BLaER1 (cell line): ENCODE results near the gene PDE11A.
A peak's percentile ranks its signal among the peaks of the same experiment; 100 is the strongest.

ENCODE experiments used
- H3K27ac ChIP-seq: shearing (Covaris generic); formaldehyde crosslinking; 2 replicates; pipeline ENCODE4 v1.8.1; 2022
- H3K27me3 ChIP-seq: shearing (Covaris generic); formaldehyde crosslinking; 2 replicates; pipeline ENCODE4 v1.8.1; 2022
- H3K36me3 ChIP-seq: shearing (Covaris generic); formaldehyde crosslinking; 2 replicates; pipeline ENCODE4 v1.8.1; 2022
- H3K4me1 ChIP-seq: shearing (Covaris generic); formaldehyde crosslinking; 2 replicates; pipeline ENCODE4 v1.8.1; 2022
- H3K4me2 ChIP-seq: shearing (Covaris generic); formaldehyde crosslinking; 2 replicates; pipeline ENCODE4 v1.8.1; 2022
- H3K4me3 ChIP-seq: shearing (Covaris generic); formaldehyde crosslinking; 2 replicates; pipeline ENCODE4 v1.8.1; 2022
- H3K9ac ChIP-seq: shearing (Covaris generic); formaldehyde crosslinking; 2 replicates; pipeline ENCODE4 v1.8.1; 2022
- H3K9me3 ChIP-seq: shearing (Covaris generic); formaldehyde crosslinking; 2 replicates; pipeline ENCODE4 v1.8.1; 2022
- H4K20me1 ChIP-seq: shearing (Covaris generic); formaldehyde crosslinking; 2 replicates; pipeline ENCODE4 v1.8.1; 2022
- Cebpa-rat ChIP-seq: shearing (Covaris generic); IDR thresholded peaks from 2 replicates; pipeline ENCODE4 v1.8.1; 2022

The PDE11A gene

GRCh38 chr2:177635696-177636095, 436.9 kb downstream of the PDE11A start:
- Histone ChIP-seq H3K9ac (no peak overlapping the region), H4K20me1 (no peaks in the 10 kb centered on the region), H3K36me3 (no peaks in the 10 kb centered on the region), H3K4me3 (0 out of 2 replicates have a peak overlapping the region, but pooled peaks have one; percentile 56), H3K4me2 (peak overlapping the region; percentile 83), H3K9me3 (no peaks in the 10 kb centered on the region), H3K27me3 (no peaks in the 10 kb centered on the region), H3K4me1 (peaks cover 68% of the 10 kb centered on the region), H3K27ac (peak overlapping the region; percentile 79)
- no peak for TF ChIP-seq Cebpa-rat

GRCh38 chr2:177633910-177634294, 438.7 kb downstream of the PDE11A start:
- Histone ChIP-seq H3K4me1 (peaks cover 75% of the 10 kb centered on the region), H3K4me3 (peak overlapping the region; percentile 56), H3K27ac (peak overlapping the region; percentile 79; the same call in 1 of the 2 replicates), H3K4me2 (peak overlapping the region; percentile 83), H3K9ac (no peak overlapping the region), H4K20me1 (no peaks in the 10 kb centered on the region), H3K36me3 (no peaks in the 10 kb centered on the region), H3K9me3 (no peaks in the 10 kb centered on the region), H3K27me3 (no peaks in the 10 kb centered on the region)
- TF ChIP-seq Cebpa-rat = no peak

- H3K4me2 ChIP-seq = peak overlapping the region; percentile 83
- H3K9ac ChIP-seq = no peak overlapping the region
Observed at GRCh38 chr2:177633111-177633510, 439.5 kb downstream of the PDE11A start.

GRCh38 chr2:177631680-177632079, 440.9 kb downstream of the PDE11A start:
- H3K27ac ChIP-seq = no peak overlapping the region
- H3K4me2 ChIP-seq = no peak overlapping the region
- peaks cover 60% of the 10 kb centered on the region for H3K4me1 ChIP-seq
- no peak overlapping the region for H3K9ac ChIP-seq
- H3K27me3 ChIP-seq = no peaks in the 10 kb centered on the region
- no peaks in the 10 kb centered on the region for H4K20me1 ChIP-seq
- no peak overlapping the region for H3K4me3 ChIP-seq
- H3K9me3 ChIP-seq = no peaks in the 10 kb centered on the region
- no peaks in the 10 kb centered on the region for H3K36me3 ChIP-seq
- TF ChIP-seq Cebpa-rat = no peak

More at GRCh38 chr2:177633111-177633510, 439.5 kb downstream of the PDE11A start:
- Histone ChIP-seq H4K20me1 (no peaks in the 10 kb centered on the region), H3K4me3 (no peak overlapping the region), H3K27ac (peak overlapping the region; percentile 41; the same call in 1 of the 2 replicates), H3K9me3 (no peaks in the 10 kb centered on the region), H3K27me3 (no peaks in the 10 kb centered on the region), H3K36me3 (no peaks in the 10 kb centered on the region), H3K4me1 (peaks cover 71% of the 10 kb centered on the region)
- TF ChIP-seq Cebpa-rat = no peak

GRCh38 chr2:177629357-177630024, 443.1 kb downstream of the PDE11A start:
- peak overlapping the region; percentile 39 for H3K4me2 ChIP-seq
- no peak overlapping the region for H3K9ac ChIP-seq
- TF ChIP-seq Cebpa-rat = no peak
- H3K36me3 ChIP-seq = no peaks in the 10 kb centered on the region
- H3K27ac ChIP-seq = no peak overlapping the region
- no peaks in the 10 kb centered on the region for H3K27me3 ChIP-seq
- H4K20me1 ChIP-seq = no peaks in the 10 kb centered on the region
- H3K4me3 ChIP-seq = no peak overlapping the region
- no peaks in the 10 kb centered on the region for H3K9me3 ChIP-seq
- peaks cover 52% of the 10 kb centered on the region for H3K4me1 ChIP-seq

- no peak overlapping the region for H3K9ac ChIP-seq
- H3K27ac ChIP-seq = no peak overlapping the region
- no peaks in the 10 kb centered on the region for H3K9me3 ChIP-seq
- H3K27me3 ChIP-seq = no peaks in the 10 kb centered on the region
- H3K4me2 ChIP-seq = no peak overlapping the region
- H3K4me1 ChIP-seq = peaks cover 53% of the 10 kb centered on the region
- H3K4me3 ChIP-seq = no peak overlapping the region
- no peak for TF ChIP-seq Cebpa-rat
- H4K20me1 ChIP-seq = no peaks in the 10 kb centered on the region
- H3K36me3 ChIP-seq = no peaks in the 10 kb centered on the region
Observed at GRCh38 chr2:177628831-177629230, 443.7 kb downstream of the PDE11A start.

- no peak overlapping the region for H3K27ac ChIP-seq
Observed at GRCh38 chr2:177625744-177626650, 446.6 kb downstream of the PDE11A start.

GRCh38 chr2:177622521-177622920, 450.1 kb downstream of the PDE11A start:
- Histone ChIP-seq H3K9me3 (peaks cover 5% of the 10 kb centered on the region; the same call in 1 of the 2 replicates), H3K4me1 (peaks cover 46% of the 10 kb centered on the region), H3K27ac (no peak overlapping the region; the same call in 1 of the 2 replicates), H3K9ac (no peak overlapping the region), H3K4me2 (peak overlapping the region; percentile 52; the same call in 1 of the 2 replicates), H3K36me3 (no peaks in the 10 kb centered on the region), H3K27me3 (no peaks in the 10 kb centered on the region), H3K4me3 (no peak overlapping the region), H4K20me1 (no peaks in the 10 kb centered on the region)
- TF ChIP-seq Cebpa-rat = no peak

More at GRCh38 chr2:177625744-177626650, 446.6 kb downstream of the PDE11A start:
- Histone ChIP-seq H3K36me3 (no peaks in the 10 kb centered on the region), H3K27me3 (no peaks in the 10 kb centered on the region), H3K4me3 (no peak overlapping the region), H3K4me1 (peaks cover 51% of the 10 kb centered on the region), H3K9ac (no peak overlapping the region), H4K20me1 (no peaks in the 10 kb centered on the region), H3K9me3 (no peaks in the 10 kb centered on the region), H3K4me2 (no peak overlapping the region)
- no peak for TF ChIP-seq Cebpa-rat

GRCh38 chr2:177619986-177620385, 452.6 kb downstream of the PDE11A start:
- Histone ChIP-seq H3K9me3 (peaks cover 5% of the 10 kb centered on the region; the same call in 1 of the 2 replicates), H3K27me3 (no peaks in the 10 kb centered on the region), H4K20me1 (no peaks in the 10 kb centered on the region), H3K36me3 (no peaks in the 10 kb centered on the region), H3K4me2 (no peak overlapping the region), H3K4me1 (peaks cover 38% of the 10 kb centered on the region), H3K4me3 (no peak overlapping the region), H3K27ac (no peak overlapping the region), H3K9ac (no peak overlapping the region)
- TF ChIP-seq Cebpa-rat = no peak

- Histone ChIP-seq H3K9me3 (peaks cover 5% of the 10 kb centered on the region; the same call in 1 of the 2 replicates), H3K27me3 (no peaks in the 10 kb centered on the region), H3K4me3 (peak overlapping the region; percentile 71), H3K27ac (no peak overlapping the region), H3K4me2 (peak overlapping the region; percentile 71), H3K9ac (no peak overlapping the region), H3K36me3 (no peaks in the 10 kb centered on the region), H4K20me1 (no peaks in the 10 kb centered on the region), H3K4me1 (peaks cover 34% of the 10 kb centered on the region)
- TF ChIP-seq Cebpa-rat = no peak
Observed at GRCh38 chr2:177619461-177619860, 453.1 kb downstream of the PDE11A start.
